GDM1 (cell line): ENCODE measurements around the gene HNRNPH1.

Source experiments
- DNase-seq: peaks from one replicate; lab custom pipeline; 2025; lab: John Stamatoyannopoulos, UW

The HNRNPH1 gene

DNA sequence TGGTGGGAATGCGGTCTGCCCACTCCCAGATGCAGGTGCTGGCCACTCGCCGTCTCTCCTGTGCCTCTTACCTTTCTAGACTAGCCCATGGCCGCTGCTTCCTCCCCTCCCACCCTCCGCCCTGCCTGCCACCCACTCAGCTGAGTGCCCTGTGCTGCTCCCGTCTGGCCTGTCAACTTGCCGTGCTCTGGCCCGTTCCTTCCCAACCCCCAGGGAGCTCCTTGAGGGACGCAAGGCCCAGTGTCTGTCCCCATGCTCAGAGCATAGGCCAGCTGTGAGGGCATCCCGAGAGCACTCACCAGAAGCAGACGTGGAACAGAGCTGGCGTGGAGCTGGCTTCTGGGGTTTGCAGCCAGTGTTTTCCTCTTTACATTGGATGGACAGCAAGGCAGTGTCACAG is 20.2 kb downstream of the HNRNPH1 start:
- DNase-seq, result no peak

DNA sequence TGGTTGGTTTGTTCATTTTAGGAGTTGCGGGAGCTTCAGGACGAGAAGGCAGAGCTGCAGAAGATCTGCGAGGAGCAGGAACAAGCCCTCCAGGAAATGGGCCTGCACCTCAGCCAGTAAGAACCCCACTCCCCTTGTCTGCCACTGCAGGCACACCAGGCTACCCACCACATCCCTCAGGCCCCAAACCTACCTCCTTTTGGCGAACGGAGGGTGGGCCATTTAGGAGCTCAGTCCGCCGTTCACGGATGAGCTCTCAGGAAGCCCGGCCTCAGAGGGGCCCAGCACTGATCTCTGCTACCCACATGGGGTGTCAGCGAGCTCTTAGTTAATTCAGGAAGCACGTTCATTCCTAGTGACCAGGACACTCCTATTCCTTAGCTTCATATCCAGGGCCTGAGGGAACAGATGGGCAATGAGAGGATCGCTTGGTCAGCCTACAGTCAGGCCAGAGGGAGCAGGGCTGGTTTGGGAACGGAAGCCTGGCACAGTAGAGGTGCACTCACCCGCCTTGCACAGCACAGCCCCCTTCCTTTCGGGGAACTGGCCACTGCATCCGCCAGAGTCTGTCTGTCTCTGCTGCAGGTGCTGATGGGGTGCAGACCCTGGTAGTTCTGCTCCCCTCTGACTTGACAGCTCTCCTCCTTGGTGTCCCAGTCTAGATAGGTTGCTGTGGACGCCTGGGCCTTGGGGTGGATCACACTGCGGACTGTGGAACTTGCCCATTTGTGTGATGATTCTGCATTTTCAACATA is 21.4 kb downstream of the HNRNPH1 start:
- no peak for DNase-seq

- no peak for DNase-seq
These were observed 23.5 kb downstream of the HNRNPH1 start for GRCh38 chr5:179599973-179600372.

GRCh38 chr5:179599566-179599965 is 23.9 kb downstream of the HNRNPH1 start:
- no peak for DNase-seq

DNA sequence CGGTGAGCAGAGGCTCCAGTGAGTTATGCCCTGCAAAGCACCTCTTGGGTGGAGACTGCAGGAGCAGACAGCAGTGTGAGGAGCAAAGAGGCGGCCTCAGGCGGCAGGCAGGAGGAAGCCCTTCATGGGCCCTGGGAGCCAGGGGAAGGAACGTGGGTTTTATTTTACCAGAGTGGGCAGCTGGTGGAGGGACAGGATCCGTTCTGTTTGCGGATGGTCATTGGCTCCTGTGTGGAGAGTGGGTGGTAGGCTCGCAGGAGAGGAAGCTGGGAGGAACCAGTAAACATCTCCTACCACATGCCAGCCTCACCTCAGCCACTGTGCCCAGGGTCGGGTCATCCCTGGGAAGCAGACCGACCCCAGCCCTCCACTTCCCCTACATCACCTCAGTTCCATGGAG is 24.4 kb downstream of the HNRNPH1 start:
- DNase-seq, result no peak

- DNase-seq, result no peak
These were observed 27.1 kb downstream of the HNRNPH1 start for GRCh38 chr5:179596421-179596820.

- no peak for DNase-seq
These were observed 27.6 kb downstream of the HNRNPH1 start for GRCh38 chr5:179595916-179596315.

- DNase-seq, result no peak
These were observed 35.3 kb downstream of the HNRNPH1 start for GRCh38 chr5:179588166-179588565.

DNA sequence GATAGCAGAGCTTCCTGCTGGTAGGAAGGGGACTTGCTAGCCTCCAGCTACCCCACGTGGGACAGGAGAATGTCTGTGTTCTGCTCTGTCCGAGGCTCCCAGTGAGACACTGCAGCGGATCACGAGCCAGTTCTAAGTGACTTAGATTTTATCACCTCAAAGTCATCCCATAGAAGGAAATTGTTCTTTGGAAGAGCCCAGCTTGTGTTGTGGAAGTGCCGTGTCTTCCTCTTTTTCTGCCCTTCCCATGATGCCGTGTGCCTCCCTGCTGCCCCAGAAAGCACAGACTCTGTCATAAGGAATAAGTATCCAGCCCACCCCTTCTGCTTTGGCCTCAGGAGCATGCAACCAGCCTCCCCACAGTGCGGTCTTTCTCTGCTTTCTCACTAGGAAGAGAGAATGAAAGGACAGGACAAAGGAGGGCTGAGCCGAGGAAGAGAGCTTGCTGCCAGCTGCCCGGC is 37.5 kb downstream of the HNRNPH1 start:
- no peak for DNase-seq

- no peak for DNase-seq
These were observed 46.0 kb downstream of the HNRNPH1 start for GRCh38 chr5:179577286-179577960.

- DNase-seq, result no peak
These were observed 51.1 kb downstream of the HNRNPH1 start for GRCh38 chr5:179572386-179572785.

GRCh38 chr5:179568721-179569120 is 54.8 kb downstream of the HNRNPH1 start:
- DNase-seq, result peak; percentile 79

DNA sequence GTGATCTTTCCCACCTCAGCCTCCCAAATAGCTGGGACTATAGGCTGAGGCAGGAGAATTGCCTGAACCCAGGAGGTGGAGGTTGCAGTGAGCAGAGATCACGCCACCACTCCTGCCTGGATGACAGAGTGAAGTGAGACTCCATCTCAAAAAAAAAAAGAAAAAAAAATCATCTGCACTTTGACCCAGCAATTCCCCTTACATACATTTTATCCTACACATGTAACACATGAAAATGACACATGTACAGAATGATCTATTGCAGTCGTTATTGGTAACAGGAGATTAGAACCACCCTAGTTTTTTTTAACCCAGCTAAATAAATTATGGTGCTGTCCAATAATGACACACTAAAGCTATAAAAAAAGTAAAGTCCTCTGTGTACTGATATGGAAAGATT is 58.9 kb downstream of the HNRNPH1 start:
- DNase-seq, result no peak
